Activated T-helper 9 cell treated with anti-CD3 and anti-CD28 coated beads, Interleukin-2, amount 50 U/mL, for 16 hours (primary cell): ENCODE results near the gene CST3.
"Not testable (repeated sequence)": the region's sequence is repeated elsewhere in the genome, so short reads cannot be mapped to it uniquely, and the experiment has no call there.

Experiments
- DNase-seq: peaks from one replicate; pipeline ENCODE4 v3.0.0-alpha.2; 2020; ENCODE audit warnings: low read depth

CST3 gene

DNA sequence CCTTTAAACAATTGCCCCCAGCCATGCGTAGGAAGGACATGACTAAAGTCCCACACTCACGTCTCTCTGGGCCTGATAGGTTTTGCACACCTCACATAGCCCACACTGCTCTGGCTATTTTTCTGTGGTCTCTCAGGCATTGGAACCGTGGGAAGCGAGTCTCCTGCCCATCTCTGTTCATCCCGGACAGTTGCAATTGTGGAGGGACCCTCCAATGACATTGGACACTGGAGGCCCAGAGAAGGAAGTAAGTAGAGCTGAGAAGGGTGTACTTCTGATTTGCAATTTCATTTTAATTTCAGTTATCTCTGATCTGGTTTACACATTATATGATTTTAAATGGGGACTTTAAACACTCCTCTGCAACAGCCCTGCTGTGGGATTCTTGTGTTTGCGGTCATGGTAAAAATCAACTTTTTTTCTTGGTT lies 23.3 kb upstream of the CST3 start:
- no peak for DNase-seq

DNA sequence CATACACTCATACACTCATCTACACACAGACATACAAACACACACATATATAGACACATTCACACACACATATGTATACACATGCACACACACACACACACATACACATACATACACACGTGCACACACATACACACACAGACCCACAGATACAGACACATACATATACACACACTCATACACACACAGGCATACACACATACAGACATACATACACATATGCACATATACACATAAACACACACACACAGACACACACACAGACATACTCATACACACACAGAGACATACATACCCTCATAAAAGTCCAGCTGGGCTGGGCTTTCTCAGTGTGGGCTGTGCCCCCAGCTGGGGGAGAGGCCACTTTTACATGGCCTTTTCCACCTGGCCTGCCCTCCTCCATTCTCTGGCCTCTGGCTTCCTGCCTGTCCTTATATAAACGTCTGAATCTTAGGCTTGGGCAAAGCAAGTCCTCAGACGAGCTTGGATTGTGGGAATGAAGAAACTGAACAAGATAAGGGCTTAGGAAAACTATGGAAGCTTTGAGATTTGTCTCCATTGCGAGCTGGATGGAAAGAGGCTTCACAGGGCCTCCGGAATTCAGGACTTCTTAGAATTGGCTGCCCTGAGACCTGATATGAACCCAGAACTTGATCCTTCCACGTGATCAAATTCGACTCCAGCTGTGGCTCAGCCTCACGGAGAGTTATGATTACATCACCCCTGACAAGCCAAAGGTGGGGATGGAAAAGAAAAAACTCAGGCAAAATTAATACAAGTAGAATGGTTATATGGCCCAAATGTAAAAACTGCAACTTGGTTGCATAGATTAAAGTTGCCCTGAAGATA lies 22.5 kb upstream of the CST3 start:
- no peak for DNase-seq

DNA sequence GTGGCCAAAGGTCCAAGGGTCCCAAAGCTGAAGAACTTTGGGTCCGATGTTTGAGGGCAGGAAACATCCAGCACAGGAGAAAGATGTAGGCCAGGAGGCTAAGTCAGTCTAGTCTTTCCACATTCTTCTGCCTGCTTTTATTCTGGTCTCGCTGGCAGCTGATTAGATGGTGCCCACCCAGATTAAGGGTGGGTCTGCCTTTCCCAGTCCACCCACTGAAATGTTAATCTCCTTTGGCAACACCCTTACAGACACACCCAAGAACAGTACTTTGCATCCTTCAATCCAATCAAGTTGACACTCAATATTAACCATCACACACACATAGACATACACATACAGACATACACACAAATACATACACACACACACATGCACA lies 21.8 kb upstream of the CST3 start:
- not testable (repeated sequence) for DNase-seq

DNA sequence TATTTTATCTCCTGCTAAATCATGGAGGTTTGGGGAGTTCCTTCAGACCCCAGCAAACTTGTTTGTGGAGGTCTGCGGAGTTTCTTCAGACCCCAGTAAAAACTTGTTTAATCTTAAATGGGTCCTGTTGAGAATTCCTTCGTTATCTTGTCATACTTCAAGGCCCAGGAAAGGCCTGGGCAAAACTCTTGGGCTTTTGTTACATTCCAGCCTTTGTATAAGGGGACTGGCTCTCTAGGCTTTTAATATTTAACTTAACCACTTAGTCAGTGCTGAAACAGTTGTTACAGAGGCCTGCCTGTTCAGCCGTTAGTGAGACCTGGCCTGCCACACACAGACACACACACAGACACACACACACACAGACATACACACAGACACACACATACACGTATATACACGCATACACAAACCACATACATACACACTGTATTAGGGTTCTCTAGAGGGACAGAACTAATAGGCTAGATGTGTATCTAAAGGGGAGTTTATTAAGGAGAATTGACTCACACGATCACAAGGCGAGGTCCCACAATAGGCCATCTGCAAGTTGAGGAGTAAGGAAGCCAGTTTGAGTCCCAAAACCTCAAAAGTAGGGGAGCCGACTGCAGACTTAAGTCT lies 21.3 kb upstream of the CST3 start:
- DNase-seq, result no peak

DNA sequence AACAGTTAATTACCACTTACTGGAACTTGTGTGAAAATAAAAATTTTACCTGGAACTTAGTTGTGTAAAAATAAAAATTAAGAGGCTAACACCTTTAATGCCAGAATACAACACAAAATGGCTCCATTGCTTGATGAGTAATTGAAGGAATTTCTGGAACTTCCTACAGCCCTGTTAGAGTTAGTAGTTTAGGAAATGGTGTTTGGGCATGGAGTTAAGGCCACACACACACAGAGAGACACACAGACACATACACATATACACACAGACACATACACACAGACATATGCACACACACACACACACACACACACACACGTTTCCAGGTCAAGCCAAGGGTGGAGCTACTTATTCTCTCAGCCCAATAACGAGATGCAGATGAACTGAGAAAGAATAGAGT lies 20.6 kb upstream of the CST3 start:
- no peak for DNase-seq

DNA sequence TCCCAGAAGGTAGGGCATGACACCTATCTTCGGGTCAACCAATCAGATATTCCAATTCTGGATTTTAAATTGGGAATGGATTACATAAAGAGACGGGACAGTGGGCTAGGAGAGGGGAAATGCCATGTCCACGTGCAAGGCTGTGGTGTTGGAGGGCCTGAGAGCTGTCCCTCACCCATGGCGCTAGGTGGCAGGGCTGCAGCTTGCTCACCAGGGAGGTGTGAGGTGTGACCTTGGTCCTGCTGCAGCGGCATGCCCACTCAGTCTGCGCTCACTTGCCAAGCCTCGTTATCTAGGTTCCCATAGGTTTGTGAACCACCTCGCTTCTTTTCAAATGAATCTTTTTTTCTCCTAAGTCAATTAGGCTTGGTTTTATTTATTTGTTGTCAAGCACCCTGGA lies 19.4 kb upstream of the CST3 start:
- no peak for DNase-seq

DNA sequence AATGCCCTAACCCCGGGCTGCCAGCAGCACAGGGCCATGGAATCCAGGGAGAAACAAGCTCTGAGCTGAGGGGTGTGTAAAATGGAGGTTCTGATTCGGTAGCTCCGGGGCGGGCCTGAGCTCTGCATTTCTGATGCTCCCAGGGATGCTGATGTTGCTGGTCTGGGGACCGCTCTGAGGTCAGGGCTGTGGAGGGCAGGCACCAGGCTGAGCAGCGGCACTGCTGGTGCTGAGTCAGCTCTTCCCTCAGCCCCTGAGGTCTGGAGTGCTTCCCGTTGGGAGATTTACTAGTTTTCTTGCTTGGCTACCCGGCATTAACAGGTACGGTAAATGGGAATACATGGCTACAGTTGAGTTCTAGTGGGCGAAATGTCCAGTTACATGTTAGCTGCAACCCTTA lies 18.6 kb upstream of the CST3 start:
- DNase-seq, result no peak

DNA sequence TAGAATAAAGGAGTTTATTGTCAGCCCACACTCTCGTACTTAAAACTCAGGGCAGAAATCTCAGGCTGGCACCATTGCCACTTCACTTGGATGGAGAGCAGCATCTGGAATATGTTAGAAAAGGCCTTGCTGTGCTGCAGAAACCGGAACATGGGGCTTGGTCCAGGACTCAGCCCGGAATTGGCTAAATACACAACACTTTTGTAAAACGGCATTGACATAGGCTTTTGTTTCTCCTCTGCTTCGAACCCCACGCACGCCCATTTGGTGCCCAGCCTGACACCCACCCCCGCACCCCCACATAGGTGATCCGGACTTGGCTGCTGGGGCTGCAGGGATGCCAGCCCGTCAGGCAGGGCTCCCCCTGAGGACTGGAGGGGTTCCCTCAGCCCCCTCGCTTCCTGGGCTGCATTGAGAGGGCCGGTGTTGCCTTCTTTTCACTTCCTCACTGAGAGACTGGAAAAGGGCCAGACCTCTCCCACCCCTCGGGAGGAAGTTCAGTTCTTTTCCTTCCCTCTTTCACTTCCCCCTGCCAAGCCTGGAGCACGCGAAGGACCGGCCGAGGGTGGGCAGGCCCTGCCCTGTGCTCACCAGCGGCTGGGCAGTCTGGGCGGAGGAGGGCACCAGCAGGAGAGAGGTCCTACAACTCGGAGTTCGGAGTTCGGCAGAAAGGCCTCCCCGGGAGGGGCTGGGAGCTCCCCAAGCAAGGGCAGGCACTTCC lies 17.9 kb upstream of the CST3 start:
- DNase-seq, result no peak

DNA sequence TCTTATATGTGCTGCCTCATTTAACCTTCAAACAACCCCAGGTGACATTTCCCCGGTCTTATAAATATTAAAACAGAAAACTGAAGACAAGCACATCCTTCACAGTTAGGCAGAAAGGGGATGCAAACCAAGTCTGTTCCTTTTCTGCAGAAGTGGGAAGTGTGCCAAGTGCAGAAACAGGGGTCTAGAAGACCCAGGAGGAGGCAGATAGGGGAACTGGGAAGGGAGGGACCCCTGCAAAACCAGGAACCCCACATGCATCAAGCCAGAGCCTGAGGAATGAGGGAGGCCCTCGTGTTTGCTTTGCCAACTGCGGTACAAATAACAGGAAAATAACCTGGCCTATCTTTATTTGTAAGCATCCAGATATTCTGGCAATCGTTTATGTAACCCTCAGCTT lies 17.0 kb upstream of the CST3 start:
- no peak for DNase-seq

DNA sequence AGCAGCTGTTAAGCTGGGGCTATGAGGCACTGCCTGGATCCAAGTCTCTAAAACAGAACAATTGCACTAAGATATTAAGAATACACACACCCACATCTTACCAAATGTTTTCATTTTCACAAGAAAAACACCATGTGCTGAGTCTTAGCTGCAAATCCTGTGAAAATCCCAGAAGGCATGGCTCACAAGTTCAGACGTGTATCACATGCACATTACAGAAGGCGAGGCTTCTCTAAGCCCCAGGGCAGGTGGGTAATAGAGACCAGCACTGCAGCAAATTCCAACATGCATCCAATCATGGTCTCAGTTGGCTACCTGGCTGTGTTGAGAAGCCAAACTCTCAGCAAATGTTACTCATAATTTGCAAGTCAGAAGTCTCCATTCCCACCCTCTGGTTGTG lies 16.2 kb upstream of the CST3 start:
- no peak for DNase-seq

DNA sequence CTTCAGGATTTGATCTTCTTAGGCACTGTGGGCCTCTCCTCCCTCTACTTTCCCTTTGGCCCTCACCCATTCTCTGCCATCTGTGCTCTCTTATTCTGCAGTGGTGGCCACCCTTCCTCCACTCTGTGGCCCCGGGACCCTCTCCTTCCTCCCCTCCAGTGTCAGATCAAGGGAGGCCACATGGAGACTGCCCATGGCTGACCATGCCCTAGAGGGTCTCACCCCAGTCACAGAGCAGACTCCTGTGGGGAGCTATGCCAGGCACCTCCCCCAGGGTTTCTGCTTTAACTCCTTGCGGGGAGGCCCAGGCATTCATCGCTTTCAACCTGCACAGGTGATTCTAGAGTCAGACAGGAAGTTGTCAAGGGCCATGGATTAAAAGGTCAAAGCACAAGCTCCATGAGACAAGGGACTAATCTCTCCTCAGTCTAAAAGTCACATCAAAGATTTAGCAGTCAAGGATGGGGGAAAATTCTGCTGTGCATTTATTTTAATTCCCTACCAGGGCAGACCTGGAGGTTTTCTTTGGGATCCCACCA lies 15.7 kb upstream of the CST3 start:
- DNase-seq, result no peak

DNA sequence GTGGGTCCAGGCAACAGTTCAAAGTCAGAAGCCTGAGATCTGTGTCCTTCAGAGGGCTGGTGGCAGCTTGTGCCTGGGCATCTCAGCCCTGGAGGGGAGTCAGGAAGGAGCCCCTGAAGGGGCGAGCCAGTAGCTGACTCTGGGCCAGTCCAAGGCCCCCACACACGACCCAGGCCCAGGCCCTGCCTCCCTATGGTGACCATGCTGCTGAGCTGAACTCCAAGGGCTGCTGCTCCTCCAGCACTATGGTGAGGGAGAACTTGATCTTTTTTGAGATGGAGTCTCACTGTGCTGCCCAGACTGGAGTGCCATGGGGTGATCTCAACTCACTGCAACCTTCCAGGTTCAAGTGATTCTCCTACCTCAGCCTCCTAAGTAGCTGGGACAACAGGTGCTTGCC lies 15.2 kb upstream of the CST3 start:
- no peak for DNase-seq

DNA sequence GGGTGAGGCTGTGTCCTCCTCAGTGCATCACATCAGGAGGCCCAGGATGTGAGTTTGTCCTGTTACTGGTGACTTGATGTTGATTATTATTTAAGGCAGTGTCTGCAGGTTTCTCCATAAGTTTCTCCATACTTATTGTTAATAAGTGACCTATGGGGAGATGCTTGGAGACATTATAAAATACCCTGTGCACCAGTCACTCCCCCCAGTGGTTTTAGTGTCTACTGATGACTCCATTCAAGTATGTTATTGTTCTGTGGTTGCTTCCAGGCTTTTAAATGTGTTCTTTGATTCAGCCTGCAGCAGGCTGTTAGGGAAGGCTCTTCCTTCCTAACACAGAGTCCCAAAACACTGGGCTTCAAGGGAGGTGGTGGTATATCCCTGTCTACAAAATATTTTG lies 14.6 kb upstream of the CST3 start:
- DNase-seq, result no peak

DNA sequence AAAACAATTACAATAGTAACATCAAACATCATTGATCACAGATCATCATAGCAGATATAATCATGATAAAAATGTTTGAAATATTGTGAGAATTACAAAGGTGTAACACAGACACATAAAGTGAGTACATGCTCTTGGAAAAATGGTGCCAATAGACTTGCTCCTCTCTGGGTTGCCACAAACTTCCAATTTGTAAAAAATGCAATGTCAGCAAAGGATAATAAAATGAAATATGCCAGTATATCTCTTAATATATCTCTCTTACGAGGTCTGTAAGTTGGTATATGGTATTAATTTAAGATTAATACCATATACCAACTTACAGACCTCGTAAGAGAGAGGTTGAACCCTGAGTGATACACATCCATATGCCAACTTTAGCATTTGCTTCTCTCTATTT lies 13.4 kb upstream of the CST3 start:
- no peak for DNase-seq

DNA sequence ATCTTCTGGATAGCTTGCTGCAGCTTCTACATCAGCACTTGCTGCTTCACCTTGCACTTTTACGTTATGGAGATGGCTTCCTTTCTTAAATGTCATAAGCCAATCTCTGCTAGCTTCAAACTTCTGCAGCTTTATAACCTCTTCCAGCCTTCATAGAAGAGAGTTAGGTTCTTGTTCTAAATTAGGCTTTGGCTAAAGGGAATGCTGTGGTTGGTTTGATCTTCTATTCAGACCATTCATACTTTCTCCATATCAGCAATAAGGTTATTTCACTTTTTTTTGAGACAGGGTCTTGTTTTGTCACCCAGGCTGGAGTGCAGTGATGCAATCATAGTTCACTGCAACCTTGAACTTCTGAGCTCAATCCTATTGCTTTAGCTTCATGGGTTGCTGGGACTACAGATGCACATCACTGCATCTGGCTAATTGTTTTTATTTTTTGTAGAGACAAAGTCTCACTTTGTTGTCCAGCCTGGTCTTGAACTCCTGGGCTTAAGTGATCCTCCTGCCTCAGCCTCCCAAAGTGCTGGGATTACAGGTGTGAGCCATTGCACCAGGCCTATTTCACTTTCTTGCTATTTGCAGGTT lies 12.2 kb upstream of the CST3 start:
- no peak for DNase-seq

DNA sequence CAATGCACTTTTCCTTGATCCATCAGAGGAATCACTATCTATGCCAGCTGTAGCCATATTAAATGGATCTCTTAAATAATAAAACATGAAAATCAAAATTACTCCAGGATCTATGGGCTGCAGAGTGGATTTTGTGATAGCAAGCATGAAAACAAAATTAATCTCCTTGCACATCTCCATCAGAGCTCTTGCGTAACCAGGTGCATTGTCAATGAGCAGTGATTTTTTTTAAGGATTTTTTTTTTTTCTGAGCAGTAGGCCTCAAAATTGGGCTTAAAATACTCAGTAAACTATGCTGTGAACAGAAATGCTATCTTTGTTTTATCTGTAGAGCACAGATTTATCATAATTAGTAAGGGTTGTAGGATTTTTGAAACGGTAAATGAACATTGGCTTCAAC lies 11.5 kb upstream of the CST3 start:
- no peak for DNase-seq

DNA sequence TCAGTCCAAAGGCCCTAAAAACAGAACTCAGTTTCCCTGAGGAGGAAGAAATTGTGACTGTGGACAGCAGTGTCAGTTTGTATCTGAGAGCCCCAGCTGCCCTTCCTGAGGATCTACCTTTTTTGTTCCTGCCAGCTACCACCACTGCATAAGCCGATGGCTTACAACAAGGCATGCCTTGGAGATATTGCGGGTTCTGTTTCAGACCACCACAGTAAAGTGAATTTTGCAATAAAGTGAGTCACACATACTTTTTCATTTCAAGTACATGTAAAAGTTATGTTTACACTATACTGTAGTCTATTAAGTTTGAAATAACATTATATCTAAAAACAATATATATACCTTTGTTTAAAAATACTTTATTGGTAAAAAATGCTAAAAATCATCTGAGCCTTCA lies 9.6 kb upstream of the CST3 start:
- DNase-seq, result no peak

DNA sequence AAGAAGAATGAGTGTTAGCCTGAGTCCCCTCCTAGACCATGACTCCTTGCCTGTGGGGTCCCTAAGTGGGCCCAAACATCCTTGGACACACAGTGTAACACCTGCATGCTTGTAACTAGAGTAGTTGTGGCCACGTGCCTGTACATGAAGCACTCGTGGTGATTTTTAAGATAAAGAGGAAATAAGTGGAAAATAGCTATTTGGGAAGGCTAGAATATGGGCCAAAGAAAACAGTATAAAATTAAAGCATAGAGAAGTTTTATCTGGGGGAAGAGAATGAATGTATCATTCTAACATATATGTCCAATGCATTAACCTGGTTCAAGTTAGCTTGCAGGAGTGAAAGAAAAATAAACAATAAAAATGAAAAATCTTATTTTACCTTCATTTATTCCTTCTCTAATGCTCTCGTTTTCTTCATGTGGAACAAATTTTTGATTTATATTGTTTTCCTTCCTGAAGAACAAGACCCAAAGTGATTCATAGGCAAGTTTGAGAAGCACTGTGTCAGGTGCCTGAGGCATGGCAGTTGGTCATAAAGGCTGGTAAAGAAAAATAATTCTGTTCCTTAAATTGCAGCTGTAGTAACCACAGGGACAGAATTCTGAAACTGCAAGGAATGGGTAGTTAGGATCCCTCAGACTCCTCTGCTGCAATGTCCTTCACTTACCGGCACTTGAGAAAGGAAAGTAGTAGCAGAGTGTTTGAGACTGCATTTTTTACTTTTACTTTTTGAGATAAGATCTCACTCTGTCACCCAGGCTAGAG lies 8.5 kb upstream of the CST3 start:
- no peak for DNase-seq

DNA sequence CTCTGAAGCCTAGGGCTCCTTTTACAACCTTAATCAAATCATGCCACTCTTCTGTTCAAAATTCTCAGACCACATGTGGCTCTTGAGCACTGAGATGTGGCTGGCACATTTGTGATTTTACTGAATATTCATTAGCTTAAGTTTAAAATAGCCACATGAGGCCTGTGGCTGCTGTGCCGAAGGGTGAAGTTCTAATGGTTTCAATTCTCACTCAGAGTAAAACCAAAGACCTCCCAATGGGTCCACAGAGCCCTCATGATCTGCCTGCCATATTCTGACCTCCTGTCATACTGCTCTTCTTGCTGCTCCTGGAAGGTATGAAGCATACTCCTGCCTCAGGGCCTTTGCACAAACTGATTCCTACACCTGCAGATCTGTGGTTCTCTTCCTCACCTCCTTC lies 7.8 kb upstream of the CST3 start:
- no peak for DNase-seq

DNA sequence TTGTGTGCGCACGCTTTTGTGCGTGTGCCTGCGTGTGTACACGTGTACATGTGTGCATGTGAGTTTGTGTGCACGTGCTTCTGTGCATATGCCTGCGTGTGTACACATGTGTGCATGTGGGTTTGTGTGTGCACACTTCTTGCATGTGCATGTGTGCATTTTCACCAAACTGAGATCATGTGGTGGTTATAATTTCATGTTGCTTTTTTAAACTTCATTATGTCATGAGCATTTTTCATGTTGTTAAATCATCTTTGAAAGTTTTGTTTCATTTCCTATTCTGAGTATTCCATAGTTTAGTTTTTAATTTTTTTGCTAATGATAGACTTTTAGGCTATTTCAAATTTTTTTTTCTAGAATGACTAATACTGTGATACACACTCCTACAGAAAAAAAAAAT lies 6.4 kb upstream of the CST3 start:
- DNase-seq, result no peak

DNA sequence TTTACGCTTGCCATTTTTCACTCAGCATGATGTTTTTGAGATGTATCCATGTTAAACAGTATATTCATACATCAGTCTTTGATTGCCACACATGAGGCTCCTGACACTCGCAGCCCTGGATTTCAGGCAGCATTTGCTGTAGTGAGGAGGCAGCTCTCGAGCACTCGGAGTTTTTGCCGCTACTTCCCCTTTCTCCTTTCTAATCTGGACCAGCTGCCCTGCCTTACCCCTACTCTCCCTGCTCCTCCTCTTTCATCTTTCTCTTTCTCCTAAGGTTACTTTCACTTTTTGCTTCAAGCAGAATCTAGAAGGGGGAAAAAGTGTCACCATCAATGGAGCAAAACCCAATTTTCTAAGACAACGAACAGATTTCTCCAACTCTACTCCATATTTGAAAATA lies 5.9 kb upstream of the CST3 start:
- no peak for DNase-seq
